ENCODE data around the gene KCNT1. TPM values are rescaled to one million over a fixed set of nuclear protein-coding genes. Genes with fewer than 3 reads are reported as not detected.

The KCNT1 gene
- total RNA-seq, 1 experiment from 2014 or later, result 0.68 TPM

GRCh38 chr9:135757356-135757755 lies 55.4 kb downstream of the KCNT1 start:
- Histone ChIP-seq H3K4me1 (ENCODE audit: insufficient read depth, low read length) (no peaks in the 10 kb centered on the region), H2BK12ac (ENCODE audit: insufficient read length, low read depth, low read length) (no peak overlapping the region), H3K23me2 (ENCODE audit: insufficient read length, low read depth, low read length, poor library complexity, severe bottlenecking) (no peaks in the 10 kb centered on the region), H4K20me1 (ENCODE audit: control insufficient read depth, insufficient read depth, insufficient read length) (no peaks in the 10 kb centered on the region), H3K79me1 (ENCODE audit: insufficient read depth, low read depth, low read length, poor library complexity, severe bottlenecking) (no peaks in the 10 kb centered on the region), H4K91ac (ENCODE audit: insufficient read length, low read depth, low read length) (no peak overlapping the region), H3K9me3 (ENCODE audit: control insufficient read depth, low read depth, low read length) (no peaks in the 10 kb centered on the region), H3K18ac (ENCODE audit: insufficient read length, low read depth, low read length) (no peak overlapping the region), H3K23ac (ENCODE audit: insufficient read length, low read depth, low read length) (no peak overlapping the region), H3K9ac (ENCODE audit: extremely low read depth, insufficient read length, low read length) (no peak overlapping the region), H2BK120ac (ENCODE audit: low read depth, low read length, poor library complexity, severe bottlenecking) (no peak overlapping the region), H3K4me2 (ENCODE audit: insufficient read depth, insufficient read length, low read length) (no peak overlapping the region), H2BK20ac (ENCODE audit: low read depth, low read length, poor library complexity, severe bottlenecking) (no peak overlapping the region), H3K14ac (ENCODE audit: insufficient read depth, low read length) (no peak overlapping the region), H2BK5ac (ENCODE audit: insufficient read length, low read length) (no peak overlapping the region), H2AFZ (ENCODE audit: low read length) (no peak overlapping the region), H3T11ph (ENCODE audit: low read length) (no peak overlapping the region), H4K8ac (replicated peaks; ENCODE audit: insufficient read length, low read depth, low read length) (no peak overlapping the region), H3K27me3 (ENCODE audit: insufficient read depth, low read length) (no peaks in the 10 kb centered on the region), H3K56ac (ENCODE audit: insufficient read length, low read depth, low read length) (no peak overlapping the region), H3K4ac (ENCODE audit: low read depth, low read length) (no peak overlapping the region), H4K5ac (ENCODE audit: insufficient read length, low read depth, low read length) (no peak overlapping the region), H2BK15ac (ENCODE audit: low read depth, low read length) (no peak overlapping the region), H2AK5ac (ENCODE audit: insufficient read length, low read length) (no peak overlapping the region), H3K79me2 (ENCODE audit: insufficient read depth, low read length) (no peaks in the 10 kb centered on the region), H3K27ac (ENCODE audit: insufficient read length, low read depth, low read length) (no peak overlapping the region)
- Mint-ChIP-seq H3K36me3 (ENCODE audit: insufficient read depth in 1 of 3, low read depth in 3 of 3) (no peaks in the 10 kb centered on the region), H3K4me1 (no peaks in the 10 kb centered on the region), H3K4me3 (no peak overlapping the region), H3K27me3 (ENCODE audit: low read depth) (no peaks in the 10 kb centered on the region), H3K27ac (no peak overlapping the region), H3K9me3 (no peaks in the 10 kb centered on the region; a peak in 1 of 5 replicates)
- no peak for TF ChIP-seq CTCF (conservative IDR thresholded peaks at IDR 0.05)
- DNase-seq, result no peak
- no CpG with 5 or more reads among the region's 14 CpGs for WGBS (ENCODE audit: extremely low coverage, insufficient read length, low lambda C conversion rate)
